ENCODE measurements around the gene ARL6IP5.

The ARL6IP5 gene

DNA sequence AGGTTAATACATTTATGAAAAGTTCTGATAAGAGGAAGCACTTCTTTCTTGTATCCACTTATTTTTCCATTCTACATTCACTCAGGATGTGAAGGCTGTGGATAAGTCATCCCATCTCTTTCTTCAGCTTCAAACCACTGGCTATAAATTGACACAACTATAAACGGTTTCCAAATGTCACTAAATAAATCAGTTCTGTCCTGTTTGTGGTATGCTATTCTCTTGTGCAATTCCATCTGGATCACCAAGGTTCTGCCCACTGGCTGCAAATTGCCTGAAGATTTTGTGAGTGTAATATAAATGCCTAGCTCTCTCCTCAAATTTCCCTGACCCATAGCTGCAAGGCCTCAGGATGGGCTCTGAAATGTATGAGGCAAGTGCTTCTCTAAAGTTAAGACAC lies 44.8 kb downstream of the ARL6IP5 start:
- no peak for DNase-seq
- no peaks in the 10 kb centered on the region for H3K9me3 Mint-ChIP-seq
- H3K27me3 Mint-ChIP-seq (ENCODE audit: low read depth, poor library complexity) = peaks cover 5% of the 10 kb centered on the region
- TF ChIP-seq, protein P1, sequence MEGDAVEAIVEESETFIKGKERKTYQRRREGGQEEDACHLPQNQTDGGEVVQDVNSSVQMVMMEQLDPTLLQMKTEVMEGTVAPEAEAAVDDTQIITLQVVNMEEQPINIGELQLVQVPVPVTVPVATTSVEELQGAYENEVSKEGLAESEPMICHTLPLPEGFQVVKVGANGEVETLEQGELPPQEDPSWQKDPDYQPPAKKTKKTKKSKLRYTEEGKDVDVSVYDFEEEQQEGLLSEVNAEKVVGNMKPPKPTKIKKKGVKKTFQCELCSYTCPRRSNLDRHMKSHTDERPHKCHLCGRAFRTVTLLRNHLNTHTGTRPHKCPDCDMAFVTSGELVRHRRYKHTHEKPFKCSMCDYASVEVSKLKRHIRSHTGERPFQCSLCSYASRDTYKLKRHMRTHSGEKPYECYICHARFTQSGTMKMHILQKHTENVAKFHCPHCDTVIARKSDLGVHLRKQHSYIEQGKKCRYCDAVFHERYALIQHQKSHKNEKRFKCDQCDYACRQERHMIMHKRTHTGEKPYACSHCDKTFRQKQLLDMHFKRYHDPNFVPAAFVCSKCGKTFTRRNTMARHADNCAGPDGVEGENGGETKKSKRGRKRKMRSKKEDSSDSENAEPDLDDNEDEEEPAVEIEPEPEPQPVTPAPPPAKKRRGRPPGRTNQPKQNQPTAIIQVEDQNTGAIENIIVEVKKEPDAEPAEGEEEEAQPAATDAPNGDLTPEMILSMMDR (IDR thresholded peaks at IDR 0.05) = no peak
- H3K36me3 Mint-ChIP-seq (ENCODE audit: low read depth) = no peaks in the 10 kb centered on the region
- H3K27ac Mint-ChIP-seq = no peak overlapping the region
- peaks cover 40% of the 10 kb centered on the region for H3K4me1 Mint-ChIP-seq
- H3K4me3 Mint-ChIP-seq = no peak overlapping the region

DNA sequence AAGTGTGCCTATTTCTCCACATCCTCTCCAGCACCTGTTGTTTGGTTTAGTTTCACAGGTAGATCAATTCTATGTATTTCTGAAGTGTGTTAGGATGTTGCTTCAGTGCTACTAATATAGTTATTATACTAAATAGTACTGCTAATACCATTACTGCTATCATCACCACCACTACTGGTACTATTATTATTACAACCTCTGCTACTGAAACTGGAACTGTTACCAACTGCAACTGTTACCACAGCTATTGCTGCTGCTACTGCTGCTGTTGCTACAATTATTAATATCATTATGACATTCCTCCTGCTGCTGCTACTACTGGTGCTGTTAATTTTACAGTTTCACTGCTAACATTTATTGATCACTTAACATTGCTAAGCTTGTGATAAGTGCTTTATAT lies 46.0 kb downstream of the ARL6IP5 start:
- no peak for DNase-seq
- Mint-ChIP-seq H3K4me3 (no peak overlapping the region), H3K27ac (no peak overlapping the region), H3K9me3 (no peaks in the 10 kb centered on the region), H3K27me3 (ENCODE audit: low read depth, poor library complexity) (peaks cover 5% of the 10 kb centered on the region), H3K36me3 (ENCODE audit: low read depth) (no peaks in the 10 kb centered on the region), H3K4me1 (peaks cover 51% of the 10 kb centered on the region)
- TF ChIP-seq, protein P1 (IDR thresholded peaks at IDR 0.05) = no peak

DNA sequence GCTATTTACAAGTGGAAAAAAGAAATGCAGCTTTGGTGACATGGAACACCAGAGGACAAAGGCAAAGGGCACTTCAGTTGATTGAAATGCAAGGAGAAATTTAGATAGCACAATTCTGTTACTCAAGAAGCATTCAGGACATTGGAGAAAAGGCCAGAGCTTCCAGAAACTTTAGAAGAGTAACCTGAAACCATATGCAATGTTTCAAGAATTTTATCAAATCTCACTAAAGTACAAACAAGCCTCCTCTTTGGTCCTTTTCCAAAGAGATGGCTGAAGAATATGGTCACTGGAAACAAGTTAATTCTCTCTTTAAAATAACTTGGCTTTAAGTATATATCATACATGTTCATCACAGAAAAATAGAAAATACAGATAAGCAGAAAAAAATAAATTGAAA lies 52.3 kb downstream of the ARL6IP5 start:
- H3K27ac Mint-ChIP-seq = no peak overlapping the region
- no peak overlapping the region for H3K4me3 Mint-ChIP-seq
- H3K4me1 Mint-ChIP-seq = peaks cover 30% of the 10 kb centered on the region
- H3K9me3 Mint-ChIP-seq = no peaks in the 10 kb centered on the region
- no peaks in the 10 kb centered on the region for H3K27me3 Mint-ChIP-seq (ENCODE audit: low read depth, poor library complexity)
- no peaks in the 10 kb centered on the region for H3K36me3 Mint-ChIP-seq (ENCODE audit: low read depth)
- TF ChIP-seq, protein P1 (IDR thresholded peaks at IDR 0.05) = no peak
- DNase-seq = no peak

DNA sequence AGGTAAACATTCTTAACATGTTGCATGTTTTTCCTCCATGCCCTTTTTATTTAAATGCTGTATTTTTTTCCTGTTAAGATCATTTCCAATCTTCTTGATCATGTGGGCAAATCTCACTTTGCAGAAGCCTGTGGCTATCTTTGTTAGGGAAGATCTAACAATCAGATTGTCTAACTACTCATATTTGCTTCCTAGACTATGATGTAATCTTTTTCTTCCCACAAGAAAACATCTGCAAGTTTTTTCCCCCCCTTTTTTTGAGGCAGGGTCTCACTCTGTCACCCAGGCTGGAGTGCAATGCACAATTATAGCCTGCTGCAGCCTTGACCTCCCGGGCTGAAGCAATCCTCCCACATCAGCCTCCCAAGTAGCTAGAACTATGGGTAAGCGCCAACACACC lies 52.7 kb downstream of the ARL6IP5 start:
- no peak for DNase-seq
- H3K27me3 Mint-ChIP-seq (ENCODE audit: low read depth, poor library complexity) = no peaks in the 10 kb centered on the region
- no peak overlapping the region for H3K27ac Mint-ChIP-seq
- H3K4me1 Mint-ChIP-seq = peaks cover 34% of the 10 kb centered on the region
- no peaks in the 10 kb centered on the region for H3K36me3 Mint-ChIP-seq (ENCODE audit: low read depth)
- H3K9me3 Mint-ChIP-seq = no peaks in the 10 kb centered on the region
- H3K4me3 Mint-ChIP-seq = no peak overlapping the region
- TF ChIP-seq, protein P1 (IDR thresholded peaks at IDR 0.05) = no peak

DNA sequence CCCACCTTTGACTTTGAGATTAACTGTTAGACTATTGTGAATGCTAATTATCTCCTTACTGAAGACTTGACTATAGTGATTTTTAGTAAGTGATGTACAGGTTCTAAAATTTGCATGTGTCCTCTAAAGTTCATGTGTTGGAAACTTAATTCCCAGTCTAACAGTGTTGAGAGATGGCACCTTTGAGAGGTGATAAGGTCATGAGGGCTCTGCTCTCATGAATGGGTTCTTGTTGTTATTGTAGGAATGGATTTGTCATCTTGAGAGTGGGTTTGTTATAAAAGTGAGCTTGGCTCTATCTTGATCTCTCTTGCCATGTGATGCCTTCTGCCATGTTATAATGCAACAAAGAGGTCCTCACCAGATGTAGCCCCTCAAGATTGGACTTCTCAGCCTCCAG lies 56.6 kb downstream of the ARL6IP5 start:
- H3K4me3 Mint-ChIP-seq = no peak overlapping the region
- no peak for DNase-seq
- TF ChIP-seq, protein P1 (IDR thresholded peaks at IDR 0.05) = no peak
- no peaks in the 10 kb centered on the region for H3K27me3 Mint-ChIP-seq (ENCODE audit: low read depth, poor library complexity)
- no peaks in the 10 kb centered on the region for H3K36me3 Mint-ChIP-seq (ENCODE audit: low read depth)
- H3K27ac Mint-ChIP-seq = peak overlapping the region; percentile 34
- H3K4me1 Mint-ChIP-seq = peaks cover 52% of the 10 kb centered on the region
- no peaks in the 10 kb centered on the region for H3K9me3 Mint-ChIP-seq

DNA sequence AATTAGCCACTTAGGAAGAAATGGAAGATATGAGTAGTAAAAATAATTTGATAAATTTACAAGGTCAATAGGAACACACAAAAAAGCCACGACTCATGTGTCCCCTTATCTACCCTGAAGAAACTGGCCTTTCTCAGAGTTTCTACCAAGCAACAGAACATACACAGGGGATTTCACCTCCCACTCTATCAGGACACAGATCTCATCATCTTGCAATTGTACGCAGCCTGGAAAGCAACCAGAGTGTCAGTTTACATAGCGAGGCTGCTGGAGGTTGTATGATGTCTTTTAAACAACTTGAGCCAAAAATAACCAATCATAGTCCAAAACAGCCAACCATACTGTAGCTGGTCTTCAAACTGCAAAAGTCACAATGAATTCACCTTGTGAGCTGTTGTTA lies 57.4 kb downstream of the ARL6IP5 start:
- Mint-ChIP-seq H3K4me1 (peaks cover 52% of the 10 kb centered on the region), H3K27me3 (ENCODE audit: low read depth, poor library complexity) (no peaks in the 10 kb centered on the region), H3K4me3 (no peak overlapping the region), H3K36me3 (ENCODE audit: low read depth) (no peaks in the 10 kb centered on the region), H3K9me3 (no peaks in the 10 kb centered on the region), H3K27ac (no peak overlapping the region)
- TF ChIP-seq, protein P1 (IDR thresholded peaks at IDR 0.05) = no peak
- no peak for DNase-seq
